H9 (cell line): ENCODE measurements around the gene RNF224. TPM values are rescaled to one million over a fixed set of nuclear protein-coding genes. Genes with fewer than 3 reads are reported as not detected.

ENCODE experiments used
- DNase-seq: peaks from one replicate; pipeline ENCODE4 v3.0.0-alpha.2; 2017
- H2AFZ ChIP-seq: one replicate; pipeline ENCODE4 v1.6.1; 2013; ENCODE audit warnings: mild to moderate bottlenecking, low read length, control low read depth, moderate library complexity
- H2AK5ac ChIP-seq: 2 replicates; pipeline ENCODE4 v1.6.1; 2013; ENCODE audit warnings: low read length, control low read depth, mixed read lengths; ENCODE audit not compliant: insufficient read length
- H2BK120ac ChIP-seq: one replicate; pipeline ENCODE4 v1.6.1; 2013; ENCODE audit warnings: low read depth, mild to moderate bottlenecking, low read length, control low read depth, inconsistent platforms; ENCODE audit not compliant: poor library complexity, severe bottlenecking
- H2BK12ac ChIP-seq: 2 replicates; pipeline ENCODE4 v1.6.1; 2013; ENCODE audit warnings: low read length, control low read depth, mixed read lengths, low read depth; ENCODE audit not compliant: insufficient read length
- H2BK15ac ChIP-seq: 2 replicates; pipeline ENCODE4 v1.6.1; 2013; ENCODE audit warnings: low read depth, low read length, control low read depth
- H2BK20ac ChIP-seq: one replicate; pipeline ENCODE4 v1.6.1; 2013; ENCODE audit warnings: low read depth, mild to moderate bottlenecking, low read length, control low read depth, inconsistent platforms; ENCODE audit not compliant: poor library complexity, severe bottlenecking
- H2BK5ac ChIP-seq: 2 replicates; pipeline ENCODE4 v1.6.1; 2013; ENCODE audit warnings: low read length, control low read depth, mixed read lengths; ENCODE audit not compliant: insufficient read length
- H3K14ac ChIP-seq: 2 replicates; pipeline ENCODE4 v1.6.1; 2013; ENCODE audit warnings: low read length, control low read depth; ENCODE audit not compliant: insufficient read depth
- H3K18ac ChIP-seq: 2 replicates; pipeline ENCODE4 v1.6.1; 2013; ENCODE audit warnings: low read depth, mild to moderate bottlenecking, mixed read lengths, low read length, control low read depth; ENCODE audit not compliant: insufficient read length
- H3K23ac ChIP-seq: 2 replicates; pipeline ENCODE4 v1.6.1; 2013; ENCODE audit warnings: low read length, control low read depth, mixed read lengths, low read depth; ENCODE audit not compliant: insufficient read length
- H3K23me2 ChIP-seq: 2 replicates; pipeline ENCODE4 v1.6.1; 2013; ENCODE audit warnings: low read depth, mild to moderate bottlenecking, mixed read lengths, low read length, control low read depth; ENCODE audit not compliant: insufficient read length, poor library complexity, severe bottlenecking
- H3K27ac ChIP-seq: 2 replicates; pipeline ENCODE4 v1.5.1; 2013; ENCODE audit warnings: low read length, control low read depth, mixed read lengths, low read depth; ENCODE audit not compliant: insufficient read length
- H3K27me3 ChIP-seq: 2 replicates; pipeline ENCODE4 v1.6.1; 2013; ENCODE audit warnings: low read length, control low read depth, inconsistent platforms; ENCODE audit not compliant: insufficient read depth
- H3K4ac ChIP-seq: 2 replicates; pipeline ENCODE4 v1.6.1; 2013; ENCODE audit warnings: low read depth, mild to moderate bottlenecking, control low read depth, inconsistent platforms, low read length, moderate library complexity
- H3K4me1 ChIP-seq: 2 replicates; pipeline ENCODE4 v1.6.1; 2013; ENCODE audit warnings: low read length, control low read depth, inconsistent platforms; ENCODE audit not compliant: insufficient read depth
- H3K4me2 ChIP-seq: 2 replicates; pipeline ENCODE4 v1.6.1; 2013; ENCODE audit warnings: low read length, control low read depth, mixed read lengths; ENCODE audit not compliant: insufficient read length, insufficient read depth
- H3K56ac ChIP-seq: 2 replicates; pipeline ENCODE4 v1.6.1; 2013; ENCODE audit warnings: low read depth, mild to moderate bottlenecking, mixed read lengths, low read length, control low read depth; ENCODE audit not compliant: insufficient read length
- H3K79me1 ChIP-seq: 2 replicates; pipeline ENCODE4 v1.6.1; 2013; ENCODE audit warnings: low read depth, mild to moderate bottlenecking, moderate library complexity, low read length, control low read depth, inconsistent platforms; ENCODE audit not compliant: insufficient read depth, poor library complexity, severe bottlenecking
- H3K79me2 ChIP-seq: 2 replicates; pipeline ENCODE4 v1.6.1; 2013; ENCODE audit warnings: low read length, control low read depth, inconsistent platforms; ENCODE audit not compliant: insufficient read depth
- H3K9ac ChIP-seq: 2 replicates; pipeline ENCODE4 v1.6.1; 2013; ENCODE audit warnings: low read length, control low read depth, mixed read lengths; ENCODE audit not compliant: insufficient read length; ENCODE audit errors: extremely low read depth
- H3K9me3 ChIP-seq: one replicate; pipeline ENCODE4 v1.6.1; 2013; ENCODE audit warnings: low read depth, low read length, inconsistent platforms; ENCODE audit not compliant: control insufficient read depth
- H3T11ph ChIP-seq: one replicate; pipeline ENCODE4 v1.6.1; 2013; ENCODE audit warnings: mild to moderate bottlenecking, low read length, control low read depth, inconsistent platforms
- H4K20me1 ChIP-seq: one replicate; pipeline ENCODE4 v1.6.1; 2013; ENCODE audit not compliant: control insufficient read depth, insufficient read length, insufficient read depth
- H4K5ac ChIP-seq: 2 replicates; pipeline ENCODE4 v1.6.1; 2013; ENCODE audit warnings: low read depth, mild to moderate bottlenecking, mixed read lengths, low read length, control low read depth; ENCODE audit not compliant: insufficient read length
- H4K8ac ChIP-seq: replicated peaks from 2 replicates; pipeline ENCODE4 v1.6.1; 2013; ENCODE audit warnings: low read length, control low read depth, mixed read lengths, low read depth; ENCODE audit not compliant: insufficient read length
- H4K91ac ChIP-seq: 2 replicates; pipeline ENCODE4 v1.6.1; 2013; ENCODE audit warnings: low read depth, mild to moderate bottlenecking, moderate library complexity, mixed read lengths, low read length, control low read depth; ENCODE audit not compliant: insufficient read length
- H3K27ac Mint-ChIP-seq, 3 experiments: 2 replicates in 2 of 3; 3 replicates in 1 of 3; pipeline ENCODE4 v1.8.0; 2020 to 2021; ENCODE audit warnings: mixed read lengths in 3 of 3, mild to moderate bottlenecking in 1 of 3, moderate library complexity in 1 of 3
- H3K27me3 Mint-ChIP-seq: 2 replicates; pipeline ENCODE4 v1.8.0; 2021; ENCODE audit warnings: low read depth, mild to moderate bottlenecking, moderate library complexity, mixed read lengths
- H3K36me3 Mint-ChIP-seq, 3 experiments: 2 replicates in 2 of 3; 3 replicates in 1 of 3; pipeline ENCODE4 v1.8.0; 2020 to 2021; ENCODE audit warnings: low read depth in 3 of 3, mixed read lengths in 3 of 3; ENCODE audit not compliant: insufficient read depth in 1 of 3
- H3K4me1 Mint-ChIP-seq, 2 experiments: 2 replicates each; pipeline ENCODE4 v1.8.0; 2020; ENCODE audit warnings: mixed read lengths in 2 of 2
- H3K4me3 Mint-ChIP-seq, 2 experiments: 2 replicates in 1 of 2; 3 replicates in 1 of 2; pipeline ENCODE4 v1.8.0; 2020 to 2021; ENCODE audit warnings: mild to moderate bottlenecking in 2 of 2, mixed read lengths in 2 of 2, moderate library complexity in 1 of 2
- H3K9me3 Mint-ChIP-seq, 2 experiments: 2 replicates in 1 of 2; 3 replicates in 1 of 2; pipeline ENCODE4 v1.8.0; 2020; ENCODE audit warnings: mild to moderate bottlenecking in 2 of 2, mixed read lengths in 2 of 2, moderate library complexity in 1 of 2
- CTCF ChIP-seq: fragments of 200-600 bp; sonication (generic); conservative IDR thresholded peaks from 3 replicates; pipeline ENCODE4 v1.8.0; 2021; ENCODE audit warnings: antibody characterized with exemption, mild to moderate bottlenecking
- WGBS: extraction: QIAGEN DNeasy Blood & Tissue Kit; methylation state at CpG from one replicate; pipeline ENCODE4 v1.1.7; 2013; ENCODE audit warnings: missing lambda C conversion rate, low lambda C conversion rate, mixed read lengths; ENCODE audit not compliant: insufficient read length; ENCODE audit errors: extremely low coverage; 5-methylcytosine and 5-hydroxymethylcytosine counted together
- total RNA-seq: library from RNA; stranded (reverse); gene quantifications from 2 replicates; pipeline ENCODE4 v1.2.1, GENCODE V29; 2021

RNF224 gene
- total RNA-seq, 1 experiment from 2014 or later: 0.15 TPM

GRCh38 chr9:137188490-137189296 lies 38.6 kb upstream of the RNF224 start, which contains the start of the genes ANAPC2 and SSNA1:
Gene ANAPC2 (minus strand): TSS chr9:137188560. CDS start chr9:137188532, 28 bp downstream.
Gene SSNA1 (plus strand): TSS chr9:137188676. CDS start chr9:137188727, 51 bp downstream.
- H3K36me3 Mint-ChIP-seq: peaks cover 7 to 50% (median 37%) of the 10 kb centered on the region in 3 experiments; a peak in 6 of 7 replicates
- H3K9ac ChIP-seq: peak within 1 kb of the TSS; percentile 41

More at GRCh38 chr9:137188490-137189296, 38.6 kb upstream of the RNF224 start, which contains the start of the genes ANAPC2 and SSNA1:
- Histone ChIP-seq H2BK15ac (no peak within 1 kb of the TSS; the same call in 1 of the 2 replicates), H3K27ac (no peak within 1 kb of the TSS), H3K9me3 (no peaks in the 10 kb centered on the region), H3K56ac (no peak within 1 kb of the TSS), H3K14ac (no peak within 1 kb of the TSS; the same call in 1 of the 2 replicates), H3K23ac (no peak within 1 kb of the TSS), H2BK12ac (no peak within 1 kb of the TSS), H3T11ph (no peak within 1 kb of the TSS), H3K27me3 (no peaks in the 10 kb centered on the region), H4K91ac (no peak within 1 kb of the TSS), H2AK5ac (no peak within 1 kb of the TSS), H3K4me1 (peaks cover 5% of the 10 kb centered on the region; the same call in 1 of the 2 replicates), H4K5ac (no peak within 1 kb of the TSS), H3K4me2 (peak within 1 kb of the TSS; percentile 82), H3K23me2 (peaks cover 13% of the 10 kb centered on the region), H4K20me1 (peaks cover under 1% of the 10 kb centered on the region), H3K18ac (peak within 1 kb of the TSS; percentile 37), H3K79me1 (peaks cover 6% of the 10 kb centered on the region), H2BK120ac (no peak within 1 kb of the TSS), H2BK5ac (no peak within 1 kb of the TSS), H3K4ac (no peak within 1 kb of the TSS), H2AFZ (no peak within 1 kb of the TSS), H2BK20ac (no peak within 1 kb of the TSS), H4K8ac (no peak within 1 kb of the TSS), H3K79me2 (peaks cover 10% of the 10 kb centered on the region; the same call in 1 of the 2 replicates)
- peak; percentile 91 for DNase-seq
- Mint-ChIP-seq H3K9me3 (no peaks in the 10 kb centered on the region), H3K4me3 (peak within 1 kb of the TSS; percentile 94 to 97), H3K27me3 (no peaks in the 10 kb centered on the region), H3K27ac (peak within 1 kb of the TSS; percentile 47 to 97 (median 96); a peak in 6 of 7 replicates), H3K4me1 (peaks cover 17 to 22% of the 10 kb centered on the region in 2 experiments)
- TF ChIP-seq CTCF: peak; percentile 48
- WGBS: no CpG with 5 or more reads among the region's 98 CpGs
